GM12878 (cell line): ENCODE measurements around the gene CCR5.
"Not testable (repeated sequence)": the region's sequence is repeated elsewhere in the genome, so short reads cannot be mapped to it uniquely, and the experiment has no call there.

Experiments used
- BRCA1 ChIP-seq: IDR thresholded peaks from 2 replicates; pipeline ENCODE4 v1.6.1; 2011; ENCODE audit warnings: low read depth, low read length, improper control_type of control experiment
- CREM ChIP-seq: IDR thresholded peaks from 2 replicates; pipeline ENCODE4 v1.6.1; 2014; ENCODE audit warnings: antibody characterized with exemption, low read depth
- EGR1 ChIP-seq, 2 experiments: IDR thresholded peaks; 1 replicate in 1 of 2; 2 replicates in 1 of 2; pipeline ENCODE4 v1.6.1; 2011 to 2012; ENCODE audit warnings: low read depth in 2 of 2, low read length in 2 of 2, borderline replicate concordance in 1 of 2, mild to moderate bottlenecking in 1 of 2, moderate library complexity in 1 of 2
- EP300 ChIP-seq, 2 experiments: fragments of 150-350 bp in 1 of 2; IDR thresholded peaks; 2 replicates each; pipeline ENCODE4 v1.6.1; 2011 to 2012; ENCODE audit warnings: low read depth in 2 of 2, low read length in 2 of 2, borderline replicate concordance in 1 of 2, improper control_type of control experiment in 1 of 2, inconsistent platforms in 1 of 2; ENCODE audit not compliant: control insufficient read depth in 1 of 2
- JUND ChIP-seq: IDR thresholded peaks from 2 replicates; pipeline ENCODE4 v1.6.1; 2012; ENCODE audit warnings: low read depth, mild to moderate bottlenecking, low read length, improper control_type of control experiment, moderate library complexity
- NFYA ChIP-seq: IDR thresholded peaks from 2 replicates; pipeline ENCODE4 v1.6.1; 2011; ENCODE audit warnings: low read depth, mild to moderate bottlenecking, low read length, improper control_type of control experiment, borderline replicate concordance
- POLR2A ChIP-seq: IDR thresholded peaks from 2 replicates; pipeline ENCODE4 v1.6.1; 2011; ENCODE audit warnings: low read depth, mild to moderate bottlenecking, low read length
- RAD21 ChIP-seq: IDR thresholded peaks from 2 replicates; pipeline ENCODE4 v1.6.1; 2011; ENCODE audit warnings: mild to moderate bottlenecking, low read depth, low read length, moderate library complexity; ENCODE audit not compliant: insufficient read depth
- RBBP5 ChIP-seq: fragments of 200-600 bp; sonication (generic); conservative IDR thresholded peaks from 2 replicates; pipeline ENCODE4 v1.6.1; 2016
- YY1 ChIP-seq: IDR thresholded peaks from 2 replicates; pipeline ENCODE4 v1.6.1; 2011; ENCODE audit warnings: low read depth, mild to moderate bottlenecking, low read length
- TF ChIP-seq, protein P1 (sequence below), 3 experiments: IDR thresholded peaks in 2 of 3; conservative IDR thresholded peaks in 1 of 3; 2 replicates each; pipeline ENCODE4 v1.5.1; 2011; ENCODE audit warnings: low read depth in 3 of 3, low read length in 3 of 3, mild to moderate bottlenecking in 3 of 3, control low read depth in 2 of 3, moderate library complexity in 2 of 3, inconsistent platforms in 1 of 3, mixed read lengths in 1 of 3; ENCODE audit not compliant: control insufficient read depth in 2 of 3, insufficient read depth in 1 of 3; ENCODE audit errors: extremely low read depth in 1 of 3
- TF ChIP-seq, protein P2 (sequence below): IDR thresholded peaks from 2 replicates; pipeline ENCODE4 v1.6.1; 2012; ENCODE audit warnings: low read depth, low read length, improper control_type of control experiment

DNA sequence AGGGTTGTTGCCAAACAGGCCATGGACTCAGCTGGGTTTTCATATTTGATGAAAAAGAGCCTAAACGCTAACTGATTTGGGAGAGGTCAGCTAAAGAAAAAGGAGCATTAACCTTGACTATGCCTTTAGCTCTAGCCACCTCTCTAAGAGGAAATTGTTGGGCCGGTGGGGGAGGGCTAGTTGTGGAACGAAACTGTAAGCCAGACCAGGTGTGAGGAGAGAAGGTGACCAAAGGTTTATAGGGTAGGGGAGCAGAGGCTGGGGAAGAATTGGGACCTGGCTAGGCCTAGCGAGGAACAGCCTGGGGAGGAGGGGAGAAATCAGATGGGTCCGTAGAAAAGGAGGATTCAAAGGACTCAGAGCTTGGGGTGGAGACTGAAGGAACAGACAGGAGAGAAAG, 20.8 kb downstream of the CCR5 start:
- not testable (repeated sequence) for TF ChIP-seq BRCA1; EGR1 (IDR thresholded peaks at IDR 0.05; ENCODE audit: borderline replicate concordance in 1 of 2, low read depth in 2 of 2, low read length in 2 of 2); EP300 (IDR thresholded peaks at IDR 0.05; ENCODE audit: borderline replicate concordance in 1 of 2, control insufficient read depth in 1 of 2, low read depth in 2 of 2, low read length in 2 of 2); JUND; CREM; POLR2A; RBBP5; NFYA; YY1; RAD21
- TF ChIP-seq, protein P1, sequence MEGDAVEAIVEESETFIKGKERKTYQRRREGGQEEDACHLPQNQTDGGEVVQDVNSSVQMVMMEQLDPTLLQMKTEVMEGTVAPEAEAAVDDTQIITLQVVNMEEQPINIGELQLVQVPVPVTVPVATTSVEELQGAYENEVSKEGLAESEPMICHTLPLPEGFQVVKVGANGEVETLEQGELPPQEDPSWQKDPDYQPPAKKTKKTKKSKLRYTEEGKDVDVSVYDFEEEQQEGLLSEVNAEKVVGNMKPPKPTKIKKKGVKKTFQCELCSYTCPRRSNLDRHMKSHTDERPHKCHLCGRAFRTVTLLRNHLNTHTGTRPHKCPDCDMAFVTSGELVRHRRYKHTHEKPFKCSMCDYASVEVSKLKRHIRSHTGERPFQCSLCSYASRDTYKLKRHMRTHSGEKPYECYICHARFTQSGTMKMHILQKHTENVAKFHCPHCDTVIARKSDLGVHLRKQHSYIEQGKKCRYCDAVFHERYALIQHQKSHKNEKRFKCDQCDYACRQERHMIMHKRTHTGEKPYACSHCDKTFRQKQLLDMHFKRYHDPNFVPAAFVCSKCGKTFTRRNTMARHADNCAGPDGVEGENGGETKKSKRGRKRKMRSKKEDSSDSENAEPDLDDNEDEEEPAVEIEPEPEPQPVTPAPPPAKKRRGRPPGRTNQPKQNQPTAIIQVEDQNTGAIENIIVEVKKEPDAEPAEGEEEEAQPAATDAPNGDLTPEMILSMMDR (IDR thresholded peaks at IDR 0.05 in 2 of 3, conservative IDR thresholded peaks at IDR 0.05 in 1 of 3; ENCODE audit: control insufficient read depth in 2 of 3, extremely low read depth in 1 of 3, insufficient read depth in 1 of 3, low read depth in 3 of 3, low read length in 3 of 3), result not testable (repeated sequence)
- TF ChIP-seq, protein P2, sequence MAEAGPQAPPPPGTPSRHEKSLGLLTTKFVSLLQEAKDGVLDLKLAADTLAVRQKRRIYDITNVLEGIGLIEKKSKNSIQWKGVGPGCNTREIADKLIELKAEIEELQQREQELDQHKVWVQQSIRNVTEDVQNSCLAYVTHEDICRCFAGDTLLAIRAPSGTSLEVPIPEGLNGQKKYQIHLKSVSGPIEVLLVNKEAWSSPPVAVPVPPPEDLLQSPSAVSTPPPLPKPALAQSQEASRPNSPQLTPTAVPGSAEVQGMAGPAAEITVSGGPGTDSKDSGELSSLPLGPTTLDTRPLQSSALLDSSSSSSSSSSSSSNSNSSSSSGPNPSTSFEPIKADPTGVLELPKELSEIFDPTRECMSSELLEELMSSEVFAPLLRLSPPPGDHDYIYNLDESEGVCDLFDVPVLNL, result not testable (repeated sequence)
